Neural progenitor cell (in vitro differentiated cells): ENCODE results near the gene ABCC3.

Experiments used
- EZH2 ChIP-seq: fragments of 200-600 bp; sonication (generic); IDR thresholded peaks from 2 replicates; pipeline ENCODE4 v1.6.1; 2017; ENCODE audit warnings: antibody characterized with exemption, mild to moderate bottlenecking, moderate library complexity
- EZH2phosphoT487 ChIP-seq: fragments of 200-600 bp; sonication (generic); IDR thresholded peaks from 2 replicates; pipeline ENCODE4 v1.6.1; 2017; ENCODE audit warnings: antibody characterized with exemption
- TF ChIP-seq, protein P1 (sequence below): fragments of 200-600 bp; sonication (generic); IDR thresholded peaks from 2 replicates; pipeline ENCODE4 v1.5.1; 2017; ENCODE audit warnings: antibody characterized with exemption, mild to moderate bottlenecking

DNA sequence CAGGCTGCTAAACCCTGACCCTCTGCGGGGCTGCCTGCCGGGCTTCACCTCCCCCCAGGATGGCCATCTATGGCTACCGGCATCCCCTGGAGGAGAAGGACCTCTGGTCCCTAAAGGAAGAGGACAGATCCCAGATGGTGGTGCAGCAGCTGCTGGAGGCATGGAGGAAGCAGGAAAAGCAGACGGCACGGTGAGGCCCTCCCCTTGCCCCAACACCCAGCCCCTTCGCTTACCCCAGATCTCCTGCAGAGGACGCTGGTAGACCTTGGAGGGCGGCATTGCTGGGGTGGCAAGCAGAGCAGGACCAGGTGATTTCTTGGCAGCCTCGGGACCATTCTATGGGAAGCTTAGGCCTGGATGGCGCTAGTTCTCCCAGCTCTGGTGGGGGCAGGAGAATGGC lies 24.5 kb downstream of the ABCC3 start:
- TF ChIP-seq, protein P1, sequence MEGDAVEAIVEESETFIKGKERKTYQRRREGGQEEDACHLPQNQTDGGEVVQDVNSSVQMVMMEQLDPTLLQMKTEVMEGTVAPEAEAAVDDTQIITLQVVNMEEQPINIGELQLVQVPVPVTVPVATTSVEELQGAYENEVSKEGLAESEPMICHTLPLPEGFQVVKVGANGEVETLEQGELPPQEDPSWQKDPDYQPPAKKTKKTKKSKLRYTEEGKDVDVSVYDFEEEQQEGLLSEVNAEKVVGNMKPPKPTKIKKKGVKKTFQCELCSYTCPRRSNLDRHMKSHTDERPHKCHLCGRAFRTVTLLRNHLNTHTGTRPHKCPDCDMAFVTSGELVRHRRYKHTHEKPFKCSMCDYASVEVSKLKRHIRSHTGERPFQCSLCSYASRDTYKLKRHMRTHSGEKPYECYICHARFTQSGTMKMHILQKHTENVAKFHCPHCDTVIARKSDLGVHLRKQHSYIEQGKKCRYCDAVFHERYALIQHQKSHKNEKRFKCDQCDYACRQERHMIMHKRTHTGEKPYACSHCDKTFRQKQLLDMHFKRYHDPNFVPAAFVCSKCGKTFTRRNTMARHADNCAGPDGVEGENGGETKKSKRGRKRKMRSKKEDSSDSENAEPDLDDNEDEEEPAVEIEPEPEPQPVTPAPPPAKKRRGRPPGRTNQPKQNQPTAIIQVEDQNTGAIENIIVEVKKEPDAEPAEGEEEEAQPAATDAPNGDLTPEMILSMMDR: no peak
- no peak for TF ChIP-seq EZH2
- no peak for TF ChIP-seq EZH2phosphoT487
